ENCODE data around the gene ZDHHC4.

DNA sequence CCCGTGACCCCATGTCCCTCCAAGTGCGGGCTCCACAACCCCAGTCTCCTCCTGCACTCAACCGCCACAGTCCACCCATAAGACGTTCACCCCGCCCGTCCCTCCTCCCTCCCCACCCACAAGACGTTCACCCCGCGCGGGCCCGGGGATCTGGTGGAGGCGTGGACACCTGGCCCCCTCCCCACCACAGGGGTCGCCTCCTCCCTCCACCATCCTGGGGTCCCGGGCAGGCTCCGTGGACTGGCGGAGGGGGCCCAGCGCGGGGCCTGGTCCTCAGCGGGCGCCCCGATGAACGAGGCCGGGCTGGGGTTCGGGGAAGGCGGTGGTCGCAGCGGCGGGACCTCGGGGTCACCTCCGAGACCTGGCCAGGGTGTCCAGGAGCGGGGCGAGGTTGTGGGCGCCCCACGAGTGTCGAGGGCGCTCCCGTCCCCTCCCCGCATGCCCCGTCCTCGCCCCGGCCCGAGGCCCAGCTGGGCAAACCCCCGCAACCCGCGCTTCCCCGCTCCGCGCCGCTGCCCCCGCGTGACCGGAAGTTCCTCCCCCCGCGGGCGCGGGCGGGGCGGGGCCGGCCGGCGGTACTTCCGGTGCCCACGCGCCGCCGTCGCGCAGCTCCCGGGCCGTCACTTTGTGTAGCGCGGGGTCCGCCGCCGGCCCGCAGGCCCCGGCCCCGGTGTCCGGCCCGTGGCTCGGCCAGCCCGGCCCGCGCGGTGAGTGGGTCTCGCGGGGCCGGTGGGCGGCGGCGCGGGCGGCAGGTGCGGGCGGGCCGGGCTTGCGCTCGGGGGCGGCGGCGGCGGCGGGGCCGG is 59.7 kb downstream of the ZDHHC4 start, which contains the start of gene ZNF316:
- TF ChIP-seq, protein P1, sequence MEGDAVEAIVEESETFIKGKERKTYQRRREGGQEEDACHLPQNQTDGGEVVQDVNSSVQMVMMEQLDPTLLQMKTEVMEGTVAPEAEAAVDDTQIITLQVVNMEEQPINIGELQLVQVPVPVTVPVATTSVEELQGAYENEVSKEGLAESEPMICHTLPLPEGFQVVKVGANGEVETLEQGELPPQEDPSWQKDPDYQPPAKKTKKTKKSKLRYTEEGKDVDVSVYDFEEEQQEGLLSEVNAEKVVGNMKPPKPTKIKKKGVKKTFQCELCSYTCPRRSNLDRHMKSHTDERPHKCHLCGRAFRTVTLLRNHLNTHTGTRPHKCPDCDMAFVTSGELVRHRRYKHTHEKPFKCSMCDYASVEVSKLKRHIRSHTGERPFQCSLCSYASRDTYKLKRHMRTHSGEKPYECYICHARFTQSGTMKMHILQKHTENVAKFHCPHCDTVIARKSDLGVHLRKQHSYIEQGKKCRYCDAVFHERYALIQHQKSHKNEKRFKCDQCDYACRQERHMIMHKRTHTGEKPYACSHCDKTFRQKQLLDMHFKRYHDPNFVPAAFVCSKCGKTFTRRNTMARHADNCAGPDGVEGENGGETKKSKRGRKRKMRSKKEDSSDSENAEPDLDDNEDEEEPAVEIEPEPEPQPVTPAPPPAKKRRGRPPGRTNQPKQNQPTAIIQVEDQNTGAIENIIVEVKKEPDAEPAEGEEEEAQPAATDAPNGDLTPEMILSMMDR (IDR thresholded peaks at IDR 0.05), result no peak
- peak; percentile 49 to 69 for TF ChIP-seq POLR2A (IDR thresholded peaks at IDR 0.05)
